Neural progenitor cell (in vitro differentiated cells): ENCODE measurements around the gene DDX27.

Experiments used
- CTCF ChIP-seq: fragments of 200-600 bp; sonication (generic); IDR thresholded peaks from 2 replicates; pipeline ENCODE4 v1.5.1; 2017; ENCODE audit warnings: antibody characterized with exemption, mild to moderate bottlenecking
- EZH2phosphoT487 ChIP-seq: fragments of 200-600 bp; sonication (generic); IDR thresholded peaks from 2 replicates; pipeline ENCODE4 v1.6.1; 2017; ENCODE audit warnings: antibody characterized with exemption

- no peak for TF ChIP-seq CTCF
- no peak for TF ChIP-seq EZH2phosphoT487
These were observed 67.7 kb downstream of the DDX27 start for GRCh38 chr20:49286689-49287551.
